ENCODE measurements around the gene SRSF9. TPM values are rescaled to one million over a fixed set of nuclear protein-coding genes. Genes with fewer than 3 reads are reported as not detected.

The SRSF9 gene
- total RNA-seq, 4 donors from 2014 or later = 10.5 to 150 (median 91.1) TPM

DNA sequence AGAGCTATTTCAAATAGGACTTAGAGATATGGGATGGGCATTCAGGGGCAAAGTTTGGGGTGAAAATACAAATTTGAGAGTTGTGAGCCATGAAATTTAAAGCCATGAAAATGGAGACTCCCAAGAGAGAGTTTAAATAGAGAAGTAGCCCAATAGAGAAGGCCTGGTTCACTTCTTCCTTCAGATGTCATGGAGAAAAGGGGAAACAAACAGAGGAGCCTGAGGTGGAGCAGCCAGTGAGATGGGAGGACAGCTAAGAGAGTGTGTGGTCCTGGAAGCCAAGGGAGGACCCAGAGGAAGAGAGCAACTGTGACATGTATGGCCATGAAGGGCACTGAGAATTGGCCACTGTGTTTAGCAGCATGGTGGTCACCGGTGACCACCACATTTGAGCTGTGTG is 14.1 kb upstream of the SRSF9 start:
- Histone ChIP-seq H3K4me3 (no peak overlapping the region), H3K27me3 (no peaks in the 10 kb centered on the region), H3K4me1 (peaks cover 0 to 4% of the 10 kb centered on the region in 2 donors), H3K9me3 (no peaks in the 10 kb centered on the region), H3K27ac (no peak overlapping the region), H3K36me3 (no peaks in the 10 kb centered on the region)
- no peak for DNase-seq
- TF ChIP-seq CTCF (IDR thresholded peaks at IDR 0.05) (no peak), POLR2A (IDR thresholded peaks at IDR 0.05) (no peak)
- intact Hi-C loops (cut with DNase I; ENCODE audit: low total_unique reads) = no loop called here

DNA sequence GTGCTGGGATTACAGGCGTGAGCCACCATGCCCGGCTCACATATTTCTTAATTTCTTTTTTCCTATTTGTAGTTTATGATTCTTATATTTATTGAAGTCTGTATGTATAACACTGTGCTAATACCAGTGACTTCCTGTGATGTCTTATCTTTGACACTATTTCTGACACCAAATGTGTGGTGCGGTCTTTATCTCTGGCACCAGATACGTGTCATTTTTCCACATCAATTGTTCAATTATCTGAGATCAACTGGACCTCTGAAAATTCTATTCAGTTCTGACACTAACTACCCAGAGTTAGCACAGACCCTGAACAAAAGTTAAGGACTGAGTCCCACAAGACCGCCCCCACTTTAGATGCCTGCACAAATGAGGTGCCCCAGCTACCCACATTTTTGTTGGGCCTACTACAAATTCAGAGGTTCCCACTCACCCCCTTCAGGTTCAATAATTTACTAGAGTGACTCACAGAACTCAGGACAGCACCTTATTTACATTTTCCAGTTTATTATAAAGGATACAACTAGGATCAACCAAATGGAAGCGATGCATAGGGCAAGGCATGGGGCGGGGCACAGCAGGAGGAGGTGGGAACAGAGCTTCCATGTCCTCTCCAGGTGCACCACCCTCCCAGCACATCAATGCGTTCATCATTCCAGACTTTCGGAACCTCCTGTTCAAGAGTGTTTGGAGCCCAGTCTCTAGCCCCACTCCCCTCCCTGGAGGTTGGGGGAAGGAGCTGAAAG is 11.6 kb upstream of the SRSF9 start:
- Histone ChIP-seq H3K9me3 (no peaks in the 10 kb centered on the region), H3K36me3 (no peaks in the 10 kb centered on the region), H3K4me1 (no peaks in the 10 kb centered on the region), H3K27me3 (no peaks in the 10 kb centered on the region), H3K4me3 (no peak overlapping the region), H3K27ac (no peak overlapping the region)
- DNase-seq = no peak
- intact Hi-C loops (cut with DNase I; ENCODE audit: low total_unique reads) = no loop called here
- no peak for TF ChIP-seq CTCF (IDR thresholded peaks at IDR 0.05)
- TF ChIP-seq POLR2A (IDR thresholded peaks at IDR 0.05) = no peak

DNA sequence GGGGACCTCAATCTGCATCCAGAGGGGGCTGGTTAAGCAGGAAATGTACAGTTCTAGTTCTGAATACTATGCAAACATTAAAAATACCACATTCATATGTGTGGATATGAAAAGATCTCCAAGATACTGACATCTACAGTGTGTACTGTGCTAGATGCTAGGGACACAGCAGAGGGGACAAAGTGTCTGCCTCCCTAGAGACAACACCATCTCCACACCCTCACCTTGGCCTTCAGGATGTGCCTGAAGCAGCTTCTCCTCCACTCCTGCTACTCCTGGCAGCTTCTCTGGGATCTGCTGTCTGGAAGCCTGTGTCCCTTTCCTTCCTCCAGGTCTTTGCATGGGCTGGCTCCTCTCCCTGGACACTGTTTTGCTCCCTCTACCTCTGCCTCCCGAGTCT is 10.7 kb upstream of the SRSF9 start:
- H3K27me3 ChIP-seq = no peaks in the 10 kb centered on the region
- DNase-seq = no peak
- no peaks in the 10 kb centered on the region for H3K9me3 ChIP-seq
- H3K4me3 ChIP-seq = no peak overlapping the region
- H3K36me3 ChIP-seq = no peaks in the 10 kb centered on the region
- H3K4me1 ChIP-seq = no peaks in the 10 kb centered on the region
- intact Hi-C loops (cut with DNase I; ENCODE audit: low total_unique reads) = no loop called here
- TF ChIP-seq POLR2A (IDR thresholded peaks at IDR 0.05) = no peak
- TF ChIP-seq CTCF (IDR thresholded peaks at IDR 0.05) = no peak
- H3K27ac ChIP-seq = no peak overlapping the region

DNA sequence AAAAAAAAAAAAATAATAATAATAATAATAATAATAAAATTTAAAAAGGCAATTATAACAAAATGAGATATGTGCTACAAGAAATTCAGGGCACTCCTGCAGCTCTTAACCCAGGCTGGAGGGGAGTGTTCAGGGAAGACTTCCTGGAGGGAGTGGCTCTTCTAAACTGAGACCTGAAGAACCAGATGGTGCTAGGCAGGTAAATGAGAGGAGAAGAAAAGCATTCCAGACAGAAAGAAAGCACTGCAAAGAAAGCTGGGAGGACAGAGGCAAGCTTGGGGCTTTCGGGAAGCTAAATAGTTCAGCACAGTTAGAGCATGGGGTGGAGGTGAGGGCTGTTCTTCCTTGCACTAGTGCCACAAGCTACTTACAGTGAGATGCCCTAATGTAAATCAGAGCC is 9.9 kb upstream of the SRSF9 start:
- Histone ChIP-seq H3K4me3 (no peak overlapping the region), H3K4me1 (no peaks in the 10 kb centered on the region), H3K9me3 (no peaks in the 10 kb centered on the region), H3K36me3 (no peaks in the 10 kb centered on the region), H3K27me3 (no peaks in the 10 kb centered on the region), H3K27ac (no peak overlapping the region)
- DNase-seq = no peak
- TF ChIP-seq POLR2A (IDR thresholded peaks at IDR 0.05) (no peak), CTCF (IDR thresholded peaks at IDR 0.05) (no peak)
- intact Hi-C loops (cut with DNase I; ENCODE audit: low total_unique reads) = no loop called here

DNA sequence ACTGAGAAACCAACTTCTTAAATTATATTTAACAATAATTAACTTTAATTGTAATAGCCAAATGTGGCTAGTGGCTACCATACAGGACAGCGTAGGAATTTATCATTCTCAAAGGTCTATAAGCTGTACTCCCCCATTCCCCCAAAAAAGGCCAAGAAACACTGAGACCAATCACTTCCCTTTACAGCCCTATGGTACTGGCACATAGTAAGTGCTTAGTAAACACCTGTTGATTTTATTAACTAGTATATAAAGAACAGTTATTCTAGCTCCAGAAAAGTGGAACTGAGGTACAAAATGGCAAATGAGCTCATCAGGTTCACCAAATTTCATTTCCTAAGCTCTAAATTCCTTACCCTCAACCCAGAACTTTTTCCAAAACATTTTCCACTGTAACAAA is 6.1 kb upstream of the SRSF9 start:
- TF ChIP-seq CTCF (IDR thresholded peaks at IDR 0.05) (no peak), POLR2A (IDR thresholded peaks at IDR 0.05) (no peak)
- H3K4me3 ChIP-seq = no peak overlapping the region
- no peaks in the 10 kb centered on the region for H3K9me3 ChIP-seq
- peak overlapping the region in 1 of 2 donors; percentile 25 for H3K27ac ChIP-seq
- H3K36me3 ChIP-seq = no peaks in the 10 kb centered on the region
- H3K27me3 ChIP-seq = no peaks in the 10 kb centered on the region
- intact Hi-C loops (cut with DNase I; ENCODE audit: low total_unique reads) = no loop called here
- DNase-seq = no peak
- H3K4me1 ChIP-seq = peaks cover 0 to 5% of the 10 kb centered on the region in 2 donors

Measured in uterus (tissue), 4 donors.